ENCODE data around the gene DAG1. TPM values are rescaled to one million over a fixed set of nuclear protein-coding genes. Genes with fewer than 3 reads are reported as not detected.

The DAG1 gene
- polyA plus RNA-seq, 1 donor (not counting 4 experiments of a cell fraction or from before 2014, with no cell fraction given), result 22.0 TPM

GRCh38 chr3:49535971-49536874 lies 66.2 kb downstream of the DAG1 start:
- no peak overlapping the region for H2AFZ ChIP-seq (ENCODE audit: control insufficient read depth, low read length)
- no peaks in the 10 kb centered on the region for H3K27me3 ChIP-seq (ENCODE audit: control insufficient read depth, extremely low read depth, insufficient read depth, low read length)
- peaks cover 12 to 15% of the 10 kb centered on the region in 2 experiments for H3K36me3 ChIP-seq (ENCODE audit: control insufficient read depth in 2 of 2, extremely low read depth in 1 of 2, insufficient read depth in 2 of 2, low read length in 2 of 2)
- H3K4me3 ChIP-seq (ENCODE audit: control insufficient read depth in 2 of 3, extremely low read depth in 1 of 3, insufficient read depth in 2 of 3, low read depth in 1 of 3, low read length in 3 of 3), result no peak overlapping the region
- no peak for DNase-seq (ENCODE audit: low read depth, low spot score)
- no peaks in the 10 kb centered on the region for H3K9me3 ChIP-seq (ENCODE audit: control insufficient read depth, low read depth, low read length)
- no peak for TF ChIP-seq EZH2 (IDR thresholded peaks at IDR 0.05; ENCODE audit: low read length)
- TF ChIP-seq CTCF (optimal IDR thresholded peaks at IDR 0.05 in 1 of 3, IDR thresholded peaks at IDR 0.05 in 1 of 3, conservative IDR thresholded peaks at IDR 0.05 in 1 of 3; ENCODE audit: extremely low read depth in 1 of 3, insufficient read depth in 2 of 3, low read length in 3 of 3), result no peak
- no peak overlapping the region for H3K4me2 ChIP-seq (ENCODE audit: control insufficient read depth, extremely low read depth, insufficient read depth, low read depth, low read length)
- H3K27ac ChIP-seq (ENCODE audit: control insufficient read depth, insufficient read depth, low read length), result no peak overlapping the region
- FAIRE-seq, result no peak
- no peaks in the 10 kb centered on the region for H3K9me1 ChIP-seq (ENCODE audit: control insufficient read depth, extremely low read depth, insufficient read depth, low read length)
- no peak overlapping the region for H3K9ac ChIP-seq (ENCODE audit: control insufficient read depth, extremely low read depth, insufficient read depth, low read length)
- H4K20me1 ChIP-seq (ENCODE audit: control insufficient read depth, extremely low read depth, insufficient read depth, low read length), result no peaks in the 10 kb centered on the region
- H3K79me2 ChIP-seq (ENCODE audit: control insufficient read depth, insufficient read depth, low read length), result no peaks in the 10 kb centered on the region
- dilution Hi-C loops (cut with MboI; ENCODE audit: extremely low pct_ligation_motif_present, low sequenced_read_pairs), result no loop called here
- no peaks in the 10 kb centered on the region for H3K4me1 ChIP-seq (ENCODE audit: control insufficient read depth, extremely low read depth, insufficient read depth, low read length)

- Histone ChIP-seq H3K4me1 (ENCODE audit: control insufficient read depth, extremely low read depth, insufficient read depth, low read length) (no peaks in the 10 kb centered on the region), H3K27ac (ENCODE audit: control insufficient read depth, insufficient read depth, low read length) (no peak overlapping the region), H3K9ac (ENCODE audit: control insufficient read depth, extremely low read depth, insufficient read depth, low read length) (no peak overlapping the region), H3K36me3 (ENCODE audit: control insufficient read depth in 2 of 2, extremely low read depth in 1 of 2, insufficient read depth in 2 of 2, low read length in 2 of 2) (peaks cover 8 to 9% of the 10 kb centered on the region in 2 experiments), H3K27me3 (ENCODE audit: control insufficient read depth, extremely low read depth, insufficient read depth, low read length) (no peaks in the 10 kb centered on the region), H3K9me3 (ENCODE audit: control insufficient read depth, low read depth, low read length) (no peaks in the 10 kb centered on the region), H3K9me1 (ENCODE audit: control insufficient read depth, extremely low read depth, insufficient read depth, low read length) (no peaks in the 10 kb centered on the region), H4K20me1 (ENCODE audit: control insufficient read depth, extremely low read depth, insufficient read depth, low read length) (no peaks in the 10 kb centered on the region), H2AFZ (ENCODE audit: control insufficient read depth, low read length) (no peak overlapping the region), H3K79me2 (ENCODE audit: control insufficient read depth, insufficient read depth, low read length) (no peaks in the 10 kb centered on the region), H3K4me2 (ENCODE audit: control insufficient read depth, extremely low read depth, insufficient read depth, low read depth, low read length) (no peak overlapping the region), H3K4me3 (ENCODE audit: control insufficient read depth in 2 of 3, extremely low read depth in 1 of 3, insufficient read depth in 2 of 3, low read depth in 1 of 3, low read length in 3 of 3) (no peak overlapping the region)
- DNase-seq (ENCODE audit: low read depth, low spot score) (no peak), FAIRE-seq (no peak)
- dilution Hi-C loops (cut with MboI; ENCODE audit: extremely low pct_ligation_motif_present, low sequenced_read_pairs), result no loop called here
- TF ChIP-seq EZH2 (IDR thresholded peaks at IDR 0.05; ENCODE audit: low read length), result no peak
- no peak for TF ChIP-seq CTCF (optimal IDR thresholded peaks at IDR 0.05 in 1 of 3, IDR thresholded peaks at IDR 0.05 in 1 of 3, conservative IDR thresholded peaks at IDR 0.05 in 1 of 3; ENCODE audit: extremely low read depth in 1 of 3, insufficient read depth in 2 of 3, low read length in 3 of 3)
Observed at GRCh38 chr3:49536875-49537533, 66.9 kb downstream of the DAG1 start.

All from keratinocyte (primary cell).